Prostate gland (tissue), 2 donors: ENCODE data around the gene ZNF546. TPM values are rescaled to one million over a fixed set of nuclear protein-coding genes. Genes with fewer than 3 reads are reported as not detected.

Source experiments
- DNase-seq: peaks from one replicate; pipeline ENCODE4 v3.0.0-alpha.2; 2019; ENCODE audit warnings: low spot score
- H3K27ac ChIP-seq, 2 donors: fragments of 200-600 bp; sonication (generic); 2 replicates each; pipeline ENCODE4 v1.5.1; 2017 to 2019
- H3K27me3 ChIP-seq: fragments of 200-600 bp; sonication (generic); replicated peaks from 2 replicates; pipeline ENCODE4 v1.5.1; 2019; ENCODE audit not compliant: insufficient read depth
- H3K36me3 ChIP-seq, 2 donors: fragments of 200-600 bp; sonication (generic); 1 replicate in 1 of 2; 2 replicates in 1 of 2; pipeline versions ENCODE4 v1.5.1 to v1.8.1; 2017 to 2019
- H3K4me1 ChIP-seq: fragments of 200-600 bp; sonication (generic); replicated peaks from 2 replicates; pipeline ENCODE4 v1.5.1; 2019
- H3K4me3 ChIP-seq, 2 donors: fragments of 200-600 bp; sonication (generic); 2 replicates each; pipeline ENCODE4 v1.5.1; 2017 to 2019
- H3K9me3 ChIP-seq: fragments of 200-600 bp; sonication (generic); 2 replicates; pipeline ENCODE4 v1.5.1; 2017
- CTCF ChIP-seq, 4 experiments: fragments of 200-600 bp in 2 of 4; fragments of 450-650 bp in 2 of 4; sonication (generic) in 2 of 4; IDR thresholded peaks; 1 replicate in 3 of 4; 2 replicates in 1 of 4; pipeline ENCODE4 v1.5.1; 2016 to 2019; ENCODE audit warnings: antibody characterized with exemption in 4 of 4, mild to moderate bottlenecking in 2 of 4, moderate library complexity in 2 of 4
- POLR2A ChIP-seq: fragments of 450-650 bp; IDR thresholded peaks from one replicate; pipeline ENCODE4 v1.6.1; 2016; ENCODE audit warnings: antibody characterized with exemption, mild to moderate bottlenecking
- POLR2AphosphoS5 ChIP-seq: sonication (generic); formaldehyde crosslinking; IDR thresholded peaks from one replicate; pipeline ENCODE4 v1.6.1; 2017; ENCODE audit warnings: antibody characterized with exemption
- WGBS: methylation state at CpG from one replicate; pipeline ENCODE4 v1.1.5; 2018; 5-methylcytosine and 5-hydroxymethylcytosine counted together
- intact Hi-C: fragments of 100-400 bp; cut with DNase I; formaldehyde crosslinking; loops from one replicate; pipeline ENCODE4 v1.14.2; 2022
- total RNA-seq, 2 donors: library from RNA; depleted of rRNA; stranded (reverse); fragments of >200 nt; gene quantifications; one replicate each; pipeline ENCODE4 v1.1.0, GENCODE V29; 2016

ZNF546 gene
- total RNA-seq, 2 donors from 2014 or later, result 4.6 to 10.6 TPM

DNA sequence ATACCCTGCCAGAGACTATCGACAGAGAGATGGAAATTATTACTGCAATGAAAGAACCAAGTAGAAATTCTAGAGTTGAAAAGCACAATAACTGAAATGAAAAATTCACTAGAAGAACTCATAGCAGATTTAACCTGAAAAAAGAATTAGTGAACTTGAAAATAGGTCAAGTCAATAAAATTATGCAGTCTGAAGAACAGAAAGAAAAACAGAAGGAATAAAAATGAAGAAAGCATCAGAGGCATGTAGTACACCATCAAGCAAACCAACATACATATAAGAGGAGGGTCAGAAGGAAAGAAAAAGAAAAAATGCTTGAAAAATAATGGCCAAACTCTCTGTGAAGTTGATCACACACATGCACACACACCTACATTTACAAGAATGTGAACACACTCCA, 62.8 kb downstream of the ZNF546 start:
- no peak overlapping the region for H3K27ac ChIP-seq
- H3K27me3 ChIP-seq, result no peaks in the 10 kb centered on the region
- H3K9me3 ChIP-seq, result no peaks in the 10 kb centered on the region
- H3K4me1 ChIP-seq, result no peaks in the 10 kb centered on the region
- WGBS, result 89% methylated on average over 1 of the region's 1 CpG
- H3K4me3 ChIP-seq, result no peak overlapping the region
- TF ChIP-seq POLR2AphosphoS5 (no peak), POLR2A (no peak), CTCF (IDR thresholded peaks at IDR 0.05) (no peak)
- no peaks in the 10 kb centered on the region for H3K36me3 ChIP-seq
- no peak for DNase-seq
- intact Hi-C loops, result no loop called here

- H3K4me3 ChIP-seq, result no peak overlapping the region
- no peaks in the 10 kb centered on the region for H3K9me3 ChIP-seq
- H3K36me3 ChIP-seq, result peaks cover 0 to 7% of the 10 kb centered on the region in 2 donors
- H3K4me1 ChIP-seq, result no peaks in the 10 kb centered on the region
- H3K27ac ChIP-seq, result no peak overlapping the region
- 92% methylated on average over 1 of the region's 1 CpG for WGBS
- DNase-seq, result no peak
- intact Hi-C loops, result no loop called here
- TF ChIP-seq CTCF (IDR thresholded peaks at IDR 0.05) (no peak), POLR2A (no peak), POLR2AphosphoS5 (no peak)
- H3K27me3 ChIP-seq, result no peaks in the 10 kb centered on the region
Measured at GRCh38 chr19:40070058-40070457, 73.2 kb downstream of the ZNF546 start.

Other genes starting within 250 kb of the ZNF546 start
- not detected for gene LEUTX, start 218.2 kb upstream of the ZNF546 start, total RNA-seq
- gene DYRK1B, start 162.9 kb upstream of the ZNF546 start, total RNA-seq, result 10 to 100 TPM; 18.2 to 48.7 TPM
- 100 to 1,000 TPM; 139 to 224 TPM for gene FBL, start 150.7 kb upstream of the ZNF546 start, total RNA-seq
- 10 to 100 TPM; 42.4 to 73.5 TPM for gene FCGBP, start 62.4 kb upstream of the ZNF546 start, total RNA-seq
- 100 to 1,000 TPM in 1 of 2 donors, 10 to 100 TPM in 1; 86.1 to 129 TPM for gene PSMC4, start 25.9 kb upstream of the ZNF546 start, total RNA-seq
- 10 to 100 TPM; 11.7 to 17.4 TPM for gene ZNF780B, start 59.2 kb downstream of the ZNF546 start, total RNA-seq
- gene ZNF780A, start 93.9 kb downstream of the ZNF546 start, total RNA-seq, result 10 to 100 TPM; 18.4 to 23.4 TPM
- 10 to 100 TPM; 10.5 to 23.8 TPM for gene MAP3K10, start 194.4 kb downstream of the ZNF546 start, total RNA-seq
- gene TTC9B, start 221.3 kb downstream of the ZNF546 start, total RNA-seq, result not detected
- gene CCNP, start 229.6 kb downstream of the ZNF546 start, total RNA-seq, result under 1 TPM; 0.82 to 0.85 TPM